Left lobe of liver (tissue), 2 donors: ENCODE measurements around the gene CCDC102B. TPM values are rescaled to one million over a fixed set of nuclear protein-coding genes. Genes with fewer than 3 reads are reported as not detected.
A peak's percentile ranks its signal among the peaks of the same experiment; 100 is the strongest.
"Not testable (repeated sequence)": the region's sequence is repeated elsewhere in the genome, so short reads cannot be mapped to it uniquely, and the experiment has no call there.

ENCODE experiments used
- ATAC-seq: fragments of 200-7000 bp; cut with Tn5 transposase; one replicate; pipeline ENCODE4 v1.9.1; 2020; ENCODE audit warnings: mild to moderate bottlenecking, moderate library complexity
- DNase-seq: peaks from one replicate; pipeline ENCODE4 v3.0.0-alpha.2; 2020; ENCODE audit warnings: low spot score
- total RNA-seq: library from RNA; stranded (reverse); gene quantifications from one replicate; pipeline ENCODE4 v1.2.1, GENCODE V29; 2021
- donor health status: DM: no; HTN: no; CAD: no; lungs with moderate emphysema.
- donor health status: DM: no; HTN: yes; CAD: no.

The CCDC102B gene
- total RNA-seq, 1 donor from 2014 or later: 0.30 TPM

DNA sequence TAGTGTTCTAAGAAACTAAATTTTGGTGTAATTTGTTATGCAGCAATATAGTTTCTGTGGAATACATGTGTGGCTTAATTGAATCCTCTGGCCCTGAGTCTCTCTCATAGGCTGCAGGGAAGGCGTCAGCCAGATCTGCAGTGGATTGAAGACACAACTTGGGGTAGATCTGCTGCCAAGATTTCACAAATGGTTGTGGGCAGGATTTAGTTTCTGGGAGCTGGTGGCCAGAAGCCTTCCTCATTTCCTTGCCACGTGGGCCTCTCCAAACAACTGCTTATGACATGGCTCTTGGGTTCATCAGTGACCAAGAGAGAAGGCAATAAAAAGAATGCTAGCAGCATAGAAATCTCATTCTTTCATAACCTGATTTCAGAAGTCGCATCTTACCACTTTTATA, 28.2 kb downstream of the CCDC102B start:
- ATAC-seq: no peak
- no peak for DNase-seq

GRCh38 chr18:68830256-68831045, 32.6 kb downstream of the CCDC102B start:
- no peak for ATAC-seq

DNA sequence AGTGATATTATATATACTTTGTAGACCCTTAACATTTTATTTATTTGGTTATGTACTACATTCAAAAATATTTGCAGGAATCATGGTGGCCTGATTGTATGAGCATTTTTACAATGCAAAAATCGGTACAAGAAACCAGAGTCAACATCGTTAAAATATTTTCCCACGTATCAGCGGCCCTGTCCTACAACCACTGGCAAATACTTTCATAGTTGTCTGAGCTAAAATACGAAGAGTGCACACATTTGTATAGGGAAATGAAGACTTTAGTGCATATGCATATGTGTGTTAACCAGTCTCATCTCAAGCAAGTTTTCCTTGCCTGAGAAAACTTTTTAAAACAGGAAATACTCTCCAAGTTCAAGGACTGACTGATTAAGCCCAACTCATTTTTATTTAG, 35.9 kb downstream of the CCDC102B start:
- DNase-seq: no peak
- no peak for ATAC-seq

More at GRCh38 chr18:68830256-68831045, 32.6 kb downstream of the CCDC102B start:
- DNase-seq: no peak

GRCh38 chr18:68837665-68838451, 40.0 kb downstream of the CCDC102B start:
- DNase-seq (no peak), ATAC-seq (no peak)

DNA sequence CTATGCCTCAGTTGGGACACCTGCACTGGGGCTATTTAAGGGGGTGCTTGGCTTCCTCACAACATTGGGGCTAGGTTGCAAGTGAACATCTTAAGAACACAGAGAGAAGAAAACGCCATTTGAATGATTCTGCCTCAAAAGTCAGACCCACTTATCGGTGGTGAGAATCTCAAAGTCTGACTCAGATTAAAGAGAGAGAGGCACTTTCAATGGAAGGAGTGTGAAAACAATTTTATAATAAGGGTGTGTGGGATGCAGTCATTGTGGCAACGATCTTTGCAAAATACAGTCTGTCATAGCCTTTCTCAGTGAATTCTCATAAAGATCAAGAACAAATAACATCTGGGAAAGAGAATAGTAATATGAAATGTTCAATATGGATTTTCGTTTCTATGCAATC, 41.8 kb downstream of the CCDC102B start:
- DNase-seq: no peak
- ATAC-seq: no peak

GRCh38 chr18:68840554-68841263, 42.8 kb downstream of the CCDC102B start:
- ATAC-seq: no peak
- DNase-seq: no peak

DNA sequence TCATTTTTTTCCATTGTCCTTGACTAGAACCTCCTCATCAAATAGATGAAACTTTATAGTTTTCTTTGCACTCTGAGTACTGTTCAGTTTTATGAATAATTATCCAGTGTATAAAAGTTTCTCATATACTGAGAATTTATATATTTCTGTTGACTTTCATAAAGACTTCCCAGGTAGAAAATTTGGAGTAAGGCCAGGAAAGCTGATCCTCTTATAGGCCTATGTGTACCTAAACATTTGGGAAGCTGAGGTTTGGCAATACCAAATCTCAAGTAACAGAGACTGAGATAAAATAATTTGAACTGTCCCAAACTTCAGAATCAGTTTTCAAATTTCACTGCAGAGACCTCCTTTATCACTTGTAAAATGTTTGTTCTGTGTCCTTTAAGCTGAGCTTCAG, 43.4 kb downstream of the CCDC102B start:
- ATAC-seq (no peak), DNase-seq (no peak)

DNA sequence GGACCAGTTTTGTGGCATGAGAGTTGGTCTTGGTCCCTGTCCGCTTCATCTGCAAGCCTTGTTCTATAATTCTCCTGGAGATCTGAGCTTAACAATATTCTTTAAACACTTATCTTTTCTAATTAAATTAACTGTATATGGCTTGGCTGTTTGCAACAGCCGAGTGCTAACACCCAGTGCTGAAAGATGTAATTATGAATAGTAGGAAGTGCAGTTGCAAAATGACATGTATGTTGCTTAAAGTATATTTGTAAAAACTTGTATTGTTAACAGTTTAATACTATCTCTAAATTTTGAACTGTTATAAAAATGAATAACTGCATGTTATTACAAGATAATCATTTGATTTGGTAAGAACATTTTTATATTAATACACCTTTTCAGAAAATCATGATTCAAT, 45.1 kb downstream of the CCDC102B start:
- ATAC-seq (no peak), DNase-seq (no peak)

DNA sequence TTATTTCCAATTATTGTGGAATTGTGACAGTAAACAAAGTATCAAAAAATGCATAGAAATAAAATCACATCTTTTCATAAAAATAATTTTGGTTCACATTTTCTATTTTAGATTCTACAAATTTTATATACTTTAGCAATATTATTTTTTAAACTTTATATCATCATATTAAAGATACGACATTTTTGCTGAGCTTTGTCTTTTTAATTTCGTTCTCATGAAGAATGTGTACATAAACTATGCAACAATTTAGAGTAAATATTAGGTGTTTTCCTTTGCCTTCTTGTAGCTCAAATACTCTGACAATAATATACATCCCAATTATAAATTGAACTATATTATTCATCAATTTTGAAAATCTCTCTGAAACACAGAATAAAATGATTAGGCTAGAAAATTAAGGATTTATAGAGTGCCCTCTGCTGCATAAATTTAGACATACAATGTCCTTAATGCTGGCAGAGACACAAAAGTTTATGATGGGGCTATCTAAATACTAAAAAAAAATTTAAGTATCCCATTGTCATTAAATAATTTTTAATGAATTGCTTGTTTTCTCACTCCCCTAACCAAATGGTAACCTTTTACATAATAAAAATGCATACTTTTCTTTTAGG, 45.7 kb downstream of the CCDC102B start:
- no peak for ATAC-seq
- DNase-seq: no peak

GRCh38 chr18:68847219-68847837, 49.4 kb downstream of the CCDC102B start:
- peak; percentile 79 for ATAC-seq
- DNase-seq: no peak

DNA sequence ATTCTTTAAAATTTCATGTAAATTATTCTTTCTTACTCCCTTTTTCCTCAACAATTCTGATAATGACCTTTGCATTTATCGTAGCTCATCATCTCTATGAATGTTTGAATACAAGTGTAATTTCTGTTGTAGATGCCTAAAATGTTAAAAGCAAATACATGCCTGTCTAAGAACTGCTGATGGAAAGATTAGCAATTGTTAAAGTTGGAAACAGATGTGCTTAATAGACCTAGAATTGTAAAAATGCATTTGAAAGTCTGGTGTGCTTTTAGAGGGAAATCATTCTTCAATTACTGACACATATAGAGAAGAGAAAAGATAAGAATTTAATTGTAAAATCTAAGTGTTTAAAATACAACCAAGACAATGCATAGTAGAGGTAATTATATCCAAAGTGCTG, 50.4 kb downstream of the CCDC102B start:
- ATAC-seq: no peak
- DNase-seq: no peak

DNA sequence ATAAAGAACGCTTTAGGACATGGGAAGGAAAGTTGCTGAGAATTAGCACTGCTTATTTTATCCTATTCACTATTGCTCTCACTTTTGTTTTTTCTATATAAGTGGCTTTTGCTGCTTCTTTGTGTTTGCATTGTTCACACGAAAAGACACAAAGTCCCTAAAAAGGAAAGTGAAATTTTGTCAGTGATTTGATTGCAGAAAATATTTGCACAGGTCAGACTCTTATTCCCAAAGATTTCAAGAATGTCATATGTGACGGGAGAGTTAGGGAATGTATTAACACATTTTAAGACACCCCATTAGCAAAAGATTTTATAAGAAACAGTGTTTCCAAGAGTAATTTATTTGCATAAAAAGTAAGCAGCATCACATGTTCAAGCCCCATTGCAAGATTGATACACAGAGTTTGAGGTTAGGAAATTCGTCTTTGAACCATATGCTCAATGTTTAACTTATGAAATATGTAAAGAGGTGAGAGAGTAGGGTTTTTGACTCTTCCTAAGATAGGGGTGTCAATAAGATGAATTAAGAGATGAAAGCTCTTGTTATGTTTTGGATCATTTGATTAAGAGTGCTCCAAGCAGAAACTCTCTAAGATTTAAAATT, 57.0 kb downstream of the CCDC102B start:
- DNase-seq: no peak
- ATAC-seq: peak; percentile 70

DNA sequence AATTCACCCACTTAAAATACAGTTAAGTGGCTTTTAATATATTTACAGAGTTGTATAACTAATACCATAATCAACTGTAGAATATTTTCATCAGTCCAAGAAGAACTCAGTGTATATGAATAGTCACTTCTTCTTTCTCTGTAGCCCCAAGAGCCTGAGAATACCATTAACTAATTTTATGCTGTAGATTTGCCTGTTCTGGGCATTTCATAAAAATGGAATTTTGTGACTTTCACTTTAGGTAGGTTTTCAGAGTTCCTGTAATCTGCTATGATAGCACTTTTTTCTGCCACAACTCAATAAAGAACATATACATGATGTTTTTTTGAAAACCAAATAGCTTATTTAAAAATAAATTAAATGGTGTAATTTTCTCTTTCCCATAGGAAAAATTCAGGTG, 57.6 kb downstream of the CCDC102B start:
- no peak for ATAC-seq
- no peak for DNase-seq

GRCh38 chr18:68861365-68861764, 63.5 kb downstream of the CCDC102B start:
- ATAC-seq (no peak), DNase-seq (no peak)

- DNase-seq (no peak), ATAC-seq (peak; percentile 68)
Observed at GRCh38 chr18:68865021-68865420, 67.1 kb downstream of the CCDC102B start.

DNA sequence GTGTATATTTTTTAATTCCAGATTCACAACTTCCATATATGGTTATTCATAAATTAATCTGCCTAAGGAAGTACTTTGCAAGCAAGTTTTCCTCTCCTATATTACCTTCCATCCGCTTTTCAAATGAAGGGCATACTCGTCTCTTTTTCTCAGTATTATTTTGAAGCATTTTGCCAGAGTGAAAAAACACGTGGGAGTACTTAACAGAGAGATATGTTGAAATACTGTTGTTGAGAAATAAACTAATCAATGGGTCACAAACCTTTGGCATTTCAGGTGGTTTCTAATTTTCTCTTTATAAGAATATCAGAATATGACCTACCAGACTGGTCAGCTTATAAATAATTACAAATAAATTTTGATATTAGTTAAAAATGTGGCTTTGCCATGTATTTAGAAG, 67.6 kb downstream of the CCDC102B start:
- DNase-seq (no peak), ATAC-seq (peak; percentile 81)

DNA sequence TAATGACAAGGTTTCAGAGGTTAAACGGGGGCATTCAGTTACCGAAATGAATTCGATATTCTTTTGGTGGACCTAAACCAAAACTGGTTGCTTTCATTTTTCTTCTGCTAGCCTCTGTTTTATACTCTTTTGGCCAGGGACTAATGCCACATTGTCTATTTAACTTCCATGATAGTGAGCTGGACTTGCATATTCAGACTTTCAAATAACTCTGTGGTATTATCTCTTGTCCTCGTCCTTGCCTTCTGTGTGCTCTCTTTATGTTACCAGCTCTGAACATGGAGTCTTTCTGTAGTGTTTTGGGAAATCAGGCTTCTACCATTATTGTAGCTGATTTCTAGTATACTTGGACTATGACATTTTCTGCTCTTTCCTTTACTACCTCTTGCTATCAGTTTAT, 75.1 kb downstream of the CCDC102B start:
- DNase-seq: no peak
- ATAC-seq: peak; percentile 44

DNA sequence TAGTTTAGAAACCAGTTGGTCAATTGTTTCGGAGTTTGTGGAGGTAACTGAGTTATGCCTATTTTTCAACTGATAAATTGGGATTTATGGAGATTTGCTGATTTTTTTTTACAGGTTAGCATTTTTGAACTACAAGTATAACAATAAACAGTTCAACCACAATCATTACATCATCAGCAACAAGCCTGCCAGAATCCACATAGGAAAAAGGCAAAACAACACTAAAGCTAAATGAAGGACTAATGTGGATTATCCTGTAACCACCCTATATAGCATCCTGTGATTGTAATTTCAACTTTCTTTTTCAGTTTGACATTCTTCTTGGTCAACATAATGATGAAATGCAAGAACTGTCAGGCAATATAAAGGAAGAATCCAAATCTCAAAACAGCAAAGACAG, 76.5 kb downstream of the CCDC102B start:
- ATAC-seq (no peak), DNase-seq (no peak)

- DNase-seq, ATAC-seq: not testable (repeated sequence)
Observed at GRCh38 chr18:68879947-68880346, 82.1 kb downstream of the CCDC102B start.

GRCh38 chr18:68887410-68887809, 89.5 kb downstream of the CCDC102B start:
- DNase-seq (no peak), ATAC-seq (peak; percentile 72)
